Astrocyte (in vitro differentiated cells and primary cell): ENCODE results near the gene CYP27A1. TPM values are rescaled to one million over a fixed set of nuclear protein-coding genes. Genes with fewer than 3 reads are reported as not detected.

ENCODE experiments used
- DNase-seq: peaks from one replicate; pipeline ENCODE4 v3.0.0-alpha.2; 2010; ENCODE audit warnings: low read depth
- FAIRE-seq: peaks from 2 replicates; lab custom pipeline; 2011; peaks lifted over from hg19 to GRCh38; lab: Jason Lieb, UNC
- H2AFZ ChIP-seq: 2 replicates; pipeline ENCODE4 v1.6.0; 2012; ENCODE audit warnings: low read depth, low read length, inconsistent platforms
- H3K27ac ChIP-seq: 2 replicates; pipeline ENCODE4 v1.5.1; 2011; ENCODE audit warnings: low read depth, low read length, inconsistent platforms
- H3K27me3 ChIP-seq: 2 replicates; pipeline ENCODE4 v1.6.0; 2011; ENCODE audit warnings: low read length, inconsistent platforms; ENCODE audit not compliant: insufficient read depth
- H3K36me3 ChIP-seq: 2 replicates; pipeline ENCODE4 v1.5.1; 2011; ENCODE audit warnings: low read length, inconsistent platforms; ENCODE audit not compliant: insufficient read depth
- H3K4me1 ChIP-seq: 2 replicates; pipeline ENCODE4 v1.5.1; 2011; ENCODE audit warnings: low read length, inconsistent platforms; ENCODE audit not compliant: insufficient read depth
- H3K4me2 ChIP-seq: 2 replicates; pipeline ENCODE4 v1.6.0; 2012; ENCODE audit warnings: low read length, inconsistent platforms
- H3K4me3 ChIP-seq: 2 replicates; pipeline ENCODE4 v1.5.1; 2011; ENCODE audit warnings: low read depth, mild to moderate bottlenecking, low read length, inconsistent platforms; ENCODE audit not compliant: insufficient read depth
- H3K79me2 ChIP-seq: 2 replicates; pipeline ENCODE4 v1.6.0; 2012; ENCODE audit warnings: mild to moderate bottlenecking, low read length, inconsistent platforms; ENCODE audit not compliant: insufficient read depth
- H3K9ac ChIP-seq: 2 replicates; pipeline ENCODE4 v1.6.0; 2012; ENCODE audit warnings: mild to moderate bottlenecking, low read length, inconsistent platforms
- H3K9me3 ChIP-seq: 2 replicates; pipeline ENCODE4 v1.5.1; 2012; ENCODE audit warnings: low read depth, mild to moderate bottlenecking, low read length, inconsistent platforms; ENCODE audit not compliant: insufficient read depth
- H4K20me1 ChIP-seq: 2 replicates; pipeline ENCODE4 v1.6.0; 2012; ENCODE audit warnings: low read length, inconsistent platforms; ENCODE audit not compliant: insufficient read depth
- H3K27ac Mint-ChIP-seq: one replicate; pipeline ENCODE4 v1.8.0; 2021; ENCODE audit warnings: mild to moderate bottlenecking, mixed read lengths; ENCODE audit not compliant: unreplicated experiment
- H3K27me3 Mint-ChIP-seq: one replicate; pipeline ENCODE4 v1.8.0; 2021; ENCODE audit warnings: low read depth, mixed read lengths; ENCODE audit not compliant: unreplicated experiment
- H3K36me3 Mint-ChIP-seq: one replicate; pipeline ENCODE4 v1.8.0; 2021; ENCODE audit warnings: low read depth, mixed read lengths; ENCODE audit not compliant: unreplicated experiment
- H3K4me1 Mint-ChIP-seq: one replicate; pipeline ENCODE4 v1.8.0; 2021; ENCODE audit warnings: low read depth, mixed read lengths; ENCODE audit not compliant: unreplicated experiment
- H3K4me3 Mint-ChIP-seq: one replicate; pipeline ENCODE4 v1.8.0; 2021; ENCODE audit warnings: mild to moderate bottlenecking, moderate library complexity, mixed read lengths; ENCODE audit not compliant: unreplicated experiment
- H3K9me3 Mint-ChIP-seq: one replicate; pipeline ENCODE4 v1.8.0; 2021; ENCODE audit warnings: mild to moderate bottlenecking, mixed read lengths; ENCODE audit not compliant: unreplicated experiment
- EZH2 ChIP-seq: IDR thresholded peaks from 2 replicates; pipeline ENCODE4 v1.6.1; 2012; ENCODE audit warnings: mild to moderate bottlenecking, low read length, inconsistent platforms; ENCODE audit not compliant: insufficient read depth
- total RNA-seq: library from RNA; stranded (reverse); gene quantifications from 2 replicates; pipeline ENCODE4 v1.2.1, GENCODE V29; 2021
- TF ChIP-seq, protein P1 (sequence below): IDR thresholded peaks from 2 replicates; pipeline ENCODE4 v1.5.1; 2011; ENCODE audit warnings: low read depth, mild to moderate bottlenecking, inconsistent platforms, low read length, moderate library complexity; ENCODE audit not compliant: insufficient read depth

The CYP27A1 gene
- total RNA-seq, 1 donor from 2014 or later, result 3.9 TPM

DNA sequence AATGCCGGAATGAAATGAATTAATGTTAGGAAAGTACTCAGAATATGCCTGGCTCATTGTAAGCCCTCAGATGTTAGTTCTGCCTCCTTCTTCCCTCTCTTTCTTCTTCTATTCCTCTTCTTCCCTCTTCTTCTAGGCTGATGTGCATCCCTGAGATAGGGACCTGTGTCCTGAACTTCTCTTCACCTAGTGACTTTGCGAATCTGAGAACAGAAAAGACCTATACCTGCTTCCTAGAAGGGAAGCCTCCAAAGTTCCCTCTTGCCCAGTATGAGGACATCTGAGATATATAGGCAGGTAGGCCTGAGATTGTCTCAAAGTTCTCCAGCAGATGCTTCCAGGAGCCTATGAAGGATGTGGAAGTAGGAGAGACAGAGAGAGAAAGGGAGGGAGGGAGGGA, 8.1 kb upstream of the CYP27A1 start:
- Histone ChIP-seq H3K79me2 (no peaks in the 10 kb centered on the region), H3K36me3 (no peaks in the 10 kb centered on the region), H3K4me3 (no peak overlapping the region), H3K4me2 (no peak overlapping the region), H3K9ac (no peak overlapping the region), H3K9me3 (peaks cover 3% of the 10 kb centered on the region), H2AFZ (no peak overlapping the region), H4K20me1 (no peaks in the 10 kb centered on the region), H3K4me1 (no peaks in the 10 kb centered on the region), H3K27me3 (no peaks in the 10 kb centered on the region), H3K27ac (no peak overlapping the region)
- Mint-ChIP-seq H3K27me3 (no peaks in the 10 kb centered on the region), H3K36me3 (peaks cover 23% of the 10 kb centered on the region), H3K9me3 (peaks cover 21% of the 10 kb centered on the region), H3K4me3 (no peak overlapping the region), H3K27ac (no peak overlapping the region), H3K4me1 (no peaks in the 10 kb centered on the region)
- TF ChIP-seq, protein P1, sequence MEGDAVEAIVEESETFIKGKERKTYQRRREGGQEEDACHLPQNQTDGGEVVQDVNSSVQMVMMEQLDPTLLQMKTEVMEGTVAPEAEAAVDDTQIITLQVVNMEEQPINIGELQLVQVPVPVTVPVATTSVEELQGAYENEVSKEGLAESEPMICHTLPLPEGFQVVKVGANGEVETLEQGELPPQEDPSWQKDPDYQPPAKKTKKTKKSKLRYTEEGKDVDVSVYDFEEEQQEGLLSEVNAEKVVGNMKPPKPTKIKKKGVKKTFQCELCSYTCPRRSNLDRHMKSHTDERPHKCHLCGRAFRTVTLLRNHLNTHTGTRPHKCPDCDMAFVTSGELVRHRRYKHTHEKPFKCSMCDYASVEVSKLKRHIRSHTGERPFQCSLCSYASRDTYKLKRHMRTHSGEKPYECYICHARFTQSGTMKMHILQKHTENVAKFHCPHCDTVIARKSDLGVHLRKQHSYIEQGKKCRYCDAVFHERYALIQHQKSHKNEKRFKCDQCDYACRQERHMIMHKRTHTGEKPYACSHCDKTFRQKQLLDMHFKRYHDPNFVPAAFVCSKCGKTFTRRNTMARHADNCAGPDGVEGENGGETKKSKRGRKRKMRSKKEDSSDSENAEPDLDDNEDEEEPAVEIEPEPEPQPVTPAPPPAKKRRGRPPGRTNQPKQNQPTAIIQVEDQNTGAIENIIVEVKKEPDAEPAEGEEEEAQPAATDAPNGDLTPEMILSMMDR, result no peak
- no peak for TF ChIP-seq EZH2
- DNase-seq (no peak), FAIRE-seq (no peak)

DNA sequence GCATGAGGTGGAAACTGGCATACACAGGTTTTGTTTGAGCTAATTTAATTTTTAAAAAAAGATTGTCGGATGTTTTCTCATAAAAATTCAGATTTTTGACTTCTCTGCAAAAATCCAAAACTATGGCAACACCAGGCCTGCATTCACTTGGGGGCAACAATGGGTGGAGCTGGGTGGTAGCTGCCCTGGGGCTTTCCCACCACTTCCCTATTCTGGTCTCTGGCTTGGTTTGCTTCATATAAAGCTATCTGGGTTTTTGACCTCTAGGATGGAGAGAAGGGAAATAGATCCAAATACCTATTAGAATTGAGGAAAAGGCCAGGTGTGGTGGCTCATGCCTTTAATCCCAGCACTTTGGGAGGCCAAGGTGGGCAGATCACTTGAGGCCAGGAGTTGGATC, 5.5 kb upstream of the CYP27A1 start:
- H4K20me1 ChIP-seq, result no peaks in the 10 kb centered on the region
- H3K27me3 ChIP-seq, result no peaks in the 10 kb centered on the region
- H2AFZ ChIP-seq, result no peak overlapping the region
- FAIRE-seq, result no peak
- H3K9me3 ChIP-seq, result peaks cover 3% of the 10 kb centered on the region
- no peaks in the 10 kb centered on the region for H3K36me3 ChIP-seq
- no peak for DNase-seq
- Mint-ChIP-seq H3K4me1 (no peaks in the 10 kb centered on the region), H3K27me3 (peaks cover 2% of the 10 kb centered on the region), H3K9me3 (peaks cover 17% of the 10 kb centered on the region), H3K4me3 (no peak overlapping the region), H3K27ac (no peak overlapping the region), H3K36me3 (peaks cover 22% of the 10 kb centered on the region)
- peaks cover 4% of the 10 kb centered on the region for H3K4me1 ChIP-seq
- H3K27ac ChIP-seq, result no peak overlapping the region
- no peak overlapping the region for H3K9ac ChIP-seq
- TF ChIP-seq, protein P1, result no peak
- TF ChIP-seq EZH2, result no peak
- no peak overlapping the region for H3K4me3 ChIP-seq
- H3K4me2 ChIP-seq, result no peak overlapping the region
- H3K79me2 ChIP-seq, result no peaks in the 10 kb centered on the region

DNA sequence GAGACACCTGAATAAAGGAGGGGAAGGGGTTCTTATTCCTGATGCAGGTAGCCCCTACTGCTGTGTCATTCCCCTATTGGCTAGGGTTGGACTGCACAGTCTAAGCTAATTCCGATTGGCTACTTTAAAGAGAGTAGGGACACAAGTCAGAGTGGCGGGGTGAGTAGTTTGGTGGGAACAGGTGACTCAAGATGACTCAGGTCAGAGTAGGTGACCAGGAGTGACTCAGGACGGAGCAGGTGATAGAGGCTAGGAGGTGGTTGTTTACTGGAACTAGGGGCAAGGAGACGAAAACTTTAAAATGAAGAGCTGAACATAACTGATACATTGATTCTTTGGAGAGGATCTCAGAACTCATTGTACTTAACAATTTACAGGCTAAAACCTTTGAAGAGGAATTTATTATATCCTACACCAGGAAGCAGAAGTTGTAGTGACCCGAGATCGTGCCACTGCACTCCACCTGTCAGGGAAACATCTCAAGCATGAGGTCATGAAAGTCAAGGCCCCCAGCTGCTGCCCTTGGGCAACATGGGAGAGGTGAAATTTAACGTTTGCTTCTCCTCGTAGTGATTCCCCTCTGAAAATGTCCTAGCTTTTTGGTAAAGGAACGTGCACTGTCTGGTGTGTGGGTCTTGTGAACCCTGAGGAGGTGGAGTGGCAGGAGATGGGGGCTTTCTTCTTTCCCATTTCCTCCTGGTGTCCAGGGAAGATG, 4.5 kb upstream of the CYP27A1 start:
- H3K9ac ChIP-seq, result no peak overlapping the region

More for the DNA sequence above, 4.5 kb upstream of the CYP27A1 start:
- Histone ChIP-seq H4K20me1 (no peaks in the 10 kb centered on the region), H3K4me2 (no peak overlapping the region), H3K9me3 (peaks cover 3% of the 10 kb centered on the region), H3K4me1 (peaks cover 12% of the 10 kb centered on the region), H3K4me3 (no peak overlapping the region), H3K27ac (no peak overlapping the region), H3K27me3 (peaks cover 2% of the 10 kb centered on the region), H3K79me2 (no peaks in the 10 kb centered on the region), H3K36me3 (no peaks in the 10 kb centered on the region), H2AFZ (no peak overlapping the region)
- Mint-ChIP-seq H3K4me3 (no peak overlapping the region), H3K4me1 (no peaks in the 10 kb centered on the region), H3K27me3 (peaks cover 5% of the 10 kb centered on the region), H3K9me3 (peaks cover 15% of the 10 kb centered on the region), H3K27ac (no peak overlapping the region), H3K36me3 (peaks cover 19% of the 10 kb centered on the region)
- TF ChIP-seq, protein P1, result no peak
- TF ChIP-seq EZH2, result no peak
- DNase-seq (no peak), FAIRE-seq (no peak)
